Amygdala (tissue), 56 donors: ENCODE results near the gene ROGDI.

Experiments
- DNase-seq, 56 donors: peaks; one replicate each; lab custom pipeline; 2025; lab: John Stamatoyannopoulos, UW

The ROGDI gene

GRCh38 chr16:4814542-4815173, 12.2 kb upstream of the ROGDI start:
- DNase-seq = no peak

- DNase-seq = no peak
These were observed 11.6 kb upstream of the ROGDI start for GRCh38 chr16:4814046-4814445.

- DNase-seq = no peak
These were observed 11.0 kb upstream of the ROGDI start for GRCh38 chr16:4813251-4814003.

GRCh38 chr16:4811773-4812172, 9.3 kb upstream of the ROGDI start:
- DNase-seq = no peak

- no peak for DNase-seq
These were observed 8.8 kb upstream of the ROGDI start for GRCh38 chr16:4811242-4811641.

- DNase-seq = no peak
These were observed 3.8 kb upstream of the ROGDI start for GRCh38 chr16:4806280-4806679.

- DNase-seq = no peak
These were observed 2.8 kb upstream of the ROGDI start for GRCh38 chr16:4805231-4805630.

GRCh38 chr16:4803898-4804762, 1.7 kb upstream of the ROGDI start:
- DNase-seq = no peak

- DNase-seq = no peak
These were observed 990 bp upstream of the ROGDI start for GRCh38 chr16:4803401-4803844.

- DNase-seq = peak; percentile 63 to 99 (median 95)
These were observed 340 bp upstream of the ROGDI start for GRCh38 chr16:4802659-4803287.

GRCh38 chr16:4801051-4801961, 1.1 kb downstream of the ROGDI start:
- DNase-seq = peak in 5 of 56 donors; percentile 13 to 46 (median 22)

GRCh38 chr16:4800290-4801041, 2.0 kb downstream of the ROGDI start:
- peak in 54 of 56 donors; percentile 14 to 94 (median 74) for DNase-seq

- no peak for DNase-seq
These were observed 3.1 kb downstream of the ROGDI start for GRCh38 chr16:4799171-4799855.

GRCh38 chr16:4798456-4798855, 4.0 kb downstream of the ROGDI start:
- no peak for DNase-seq

GRCh38 chr16:4797805-4798252, 4.6 kb downstream of the ROGDI start:
- DNase-seq = no peak

GRCh38 chr16:4796982-4797804, 5.2 kb downstream of the ROGDI start:
- DNase-seq = peak in 1 of 56 donors; percentile 8
